T1000 (cell line): ENCODE results near the gene SPECC1L.
A peak's percentile ranks its signal among the peaks of the same experiment; 100 is the strongest.
"Not testable (repeated sequence)": the region's sequence is repeated elsewhere in the genome, so short reads cannot be mapped to it uniquely, and the experiment has no call there.

Experiments used
- DNase-seq: peaks from one replicate; lab custom pipeline; 2025; ENCODE audit warnings: mixed read lengths; lab: John Stamatoyannopoulos, UW

Gene SPECC1L, protein sequence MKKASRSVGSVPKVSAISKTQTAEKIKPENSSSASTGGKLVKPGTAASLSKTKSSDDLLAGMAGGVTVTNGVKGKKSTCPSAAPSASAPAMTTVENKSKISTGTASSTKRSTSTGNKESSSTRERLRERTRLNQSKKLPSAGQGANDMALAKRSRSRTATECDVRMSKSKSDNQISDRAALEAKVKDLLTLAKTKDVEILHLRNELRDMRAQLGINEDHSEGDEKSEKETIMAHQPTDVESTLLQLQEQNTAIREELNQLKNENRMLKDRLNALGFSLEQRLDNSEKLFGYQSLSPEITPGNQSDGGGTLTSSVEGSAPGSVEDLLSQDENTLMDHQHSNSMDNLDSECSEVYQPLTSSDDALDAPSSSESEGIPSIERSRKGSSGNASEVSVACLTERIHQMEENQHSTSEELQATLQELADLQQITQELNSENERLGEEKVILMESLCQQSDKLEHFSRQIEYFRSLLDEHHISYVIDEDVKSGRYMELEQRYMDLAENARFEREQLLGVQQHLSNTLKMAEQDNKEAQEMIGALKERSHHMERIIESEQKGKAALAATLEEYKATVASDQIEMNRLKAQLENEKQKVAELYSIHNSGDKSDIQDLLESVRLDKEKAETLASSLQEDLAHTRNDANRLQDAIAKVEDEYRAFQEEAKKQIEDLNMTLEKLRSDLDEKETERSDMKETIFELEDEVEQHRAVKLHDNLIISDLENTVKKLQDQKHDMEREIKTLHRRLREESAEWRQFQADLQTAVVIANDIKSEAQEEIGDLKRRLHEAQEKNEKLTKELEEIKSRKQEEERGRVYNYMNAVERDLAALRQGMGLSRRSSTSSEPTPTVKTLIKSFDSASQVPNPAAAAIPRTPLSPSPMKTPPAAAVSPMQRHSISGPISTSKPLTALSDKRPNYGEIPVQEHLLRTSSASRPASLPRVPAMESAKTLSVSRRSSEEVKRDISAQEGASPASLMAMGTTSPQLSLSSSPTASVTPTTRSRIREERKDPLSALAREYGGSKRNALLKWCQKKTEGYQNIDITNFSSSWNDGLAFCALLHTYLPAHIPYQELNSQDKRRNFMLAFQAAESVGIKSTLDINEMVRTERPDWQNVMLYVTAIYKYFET

DNA sequence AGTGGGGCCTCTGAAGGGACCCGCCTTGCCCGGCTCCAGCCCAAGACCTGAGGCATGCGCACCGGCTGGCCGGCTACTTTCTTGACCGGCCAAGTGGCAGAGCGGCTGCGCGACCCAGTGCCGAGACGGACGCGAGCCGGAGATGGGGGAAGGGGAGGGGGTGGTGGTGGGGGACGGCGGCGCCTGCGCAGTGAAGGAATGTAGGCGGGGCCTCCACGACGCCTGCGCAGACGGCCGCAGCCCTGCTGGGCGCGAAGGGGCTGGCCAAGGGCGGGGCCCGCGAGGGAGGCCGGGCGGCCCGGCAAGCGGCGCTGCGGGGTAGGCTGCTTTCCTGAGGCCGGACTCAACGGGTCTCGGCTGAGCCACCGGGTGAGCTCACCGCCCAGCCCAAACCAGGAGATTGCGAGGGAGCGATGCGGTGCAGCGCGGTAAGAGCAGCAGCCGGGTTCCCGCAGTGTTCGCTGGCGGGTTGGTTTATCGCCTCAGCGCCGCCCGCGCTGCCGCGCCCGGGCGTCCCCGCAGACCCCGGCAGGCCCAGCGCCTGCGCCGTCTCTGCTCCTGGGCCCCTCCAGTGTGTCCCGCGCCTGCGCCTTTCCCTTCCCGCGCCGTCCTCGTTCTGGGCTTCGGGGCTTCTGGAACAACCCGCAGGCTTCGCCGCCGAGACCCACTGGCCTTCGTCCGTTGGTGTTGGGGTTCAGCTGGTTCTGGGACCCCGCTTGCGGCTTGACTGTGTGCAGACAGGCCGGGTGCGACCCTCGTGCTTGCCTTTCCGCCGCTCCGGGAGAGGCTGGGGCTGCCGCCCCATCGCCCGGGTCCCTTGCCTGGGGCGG is at the start of gene SPECC1L:
TSS of gene SPECC1L (plus strand) at position 276 of the 830 bp plus-strand sequence. CDS start 31,401 bp downstream, outside the sequence.
- peak; percentile 91 for DNase-seq

GRCh38 chr22:24224468-24224867 is 46.2 kb upstream of the SPECC1L start:
- DNase-seq, result no peak

GRCh38 chr22:24225044-24225601 is 45.5 kb upstream of the SPECC1L start:
- no peak for DNase-seq

- no peak for DNase-seq
Observed at GRCh38 chr22:24225951-24226350, 44.7 kb upstream of the SPECC1L start.

DNA sequence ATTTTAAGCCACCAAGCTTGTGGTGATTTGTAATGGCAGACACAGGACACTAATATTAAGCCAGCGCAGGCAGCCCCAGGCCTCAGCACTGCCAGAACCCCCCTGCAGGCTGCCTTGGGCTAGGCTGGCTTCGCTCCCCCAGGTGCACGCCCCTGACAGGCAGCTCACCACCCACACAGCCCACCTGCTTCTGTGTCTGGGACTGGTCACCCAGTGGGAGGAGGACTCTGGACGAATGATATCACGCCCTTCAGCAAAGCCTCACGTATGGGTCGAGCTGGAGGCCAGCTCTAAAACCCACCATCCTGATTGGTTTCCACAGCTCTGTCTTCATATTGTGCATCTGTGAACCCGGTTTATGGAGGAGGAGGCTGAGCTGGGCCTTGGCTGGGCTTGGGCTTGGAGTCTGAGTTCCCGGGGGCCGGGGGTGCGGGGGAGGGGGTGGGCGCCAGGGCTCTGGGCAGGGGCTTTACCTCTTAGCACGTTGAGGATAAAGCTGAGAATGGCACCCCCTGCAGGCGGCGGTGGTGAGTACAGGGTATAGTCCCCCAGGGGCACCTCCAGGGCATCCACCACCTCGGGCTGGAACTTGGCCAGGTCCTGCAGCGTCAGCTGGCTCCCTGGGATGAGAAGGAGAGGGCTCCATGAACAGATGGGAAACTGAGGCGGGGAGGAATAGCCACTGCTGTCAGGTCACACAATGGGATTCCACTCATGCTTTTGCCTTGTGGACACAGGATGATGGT is 39.5 kb upstream of the SPECC1L start:
- DNase-seq, result no peak

DNA sequence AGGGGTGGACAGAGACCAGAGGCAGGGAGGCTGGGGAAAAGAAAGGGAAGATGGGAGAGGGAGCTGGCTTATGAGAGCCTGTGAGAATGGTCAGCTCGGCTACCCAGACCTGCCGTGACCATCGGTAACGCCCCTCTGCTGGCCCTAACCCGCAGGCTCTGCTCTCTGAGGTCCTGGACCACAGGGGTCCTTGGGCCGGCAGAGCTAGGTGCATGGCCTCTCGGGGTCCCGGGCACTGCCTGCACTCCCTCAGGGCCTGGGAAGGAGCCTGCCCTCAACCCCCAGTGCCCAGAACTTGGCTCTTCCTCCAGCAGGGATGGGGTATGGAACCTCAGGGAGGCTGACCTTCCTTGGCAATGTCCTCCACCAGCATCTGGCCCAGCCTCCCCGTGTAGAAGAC is 38.9 kb upstream of the SPECC1L start:
- DNase-seq, result no peak

DNA sequence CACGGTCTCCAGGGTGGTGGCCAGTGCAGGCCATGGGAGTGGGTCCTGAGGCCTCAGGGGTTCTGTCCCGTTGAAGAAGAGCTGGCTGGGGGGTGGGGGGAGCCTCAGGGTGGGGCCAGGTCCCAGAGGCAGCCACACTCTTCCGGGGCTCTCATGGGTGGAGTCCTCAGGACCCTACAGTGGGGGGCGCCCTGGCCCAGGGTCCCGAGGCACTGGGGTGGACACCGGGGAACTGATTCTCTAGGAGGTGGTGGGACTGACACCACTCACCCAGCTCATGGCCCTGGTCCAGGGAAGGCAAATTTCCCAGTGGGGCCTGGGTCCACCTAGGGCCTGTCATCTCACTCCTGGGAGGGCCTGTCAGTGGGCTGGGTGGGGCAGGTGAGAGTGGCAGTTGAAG is 38.5 kb upstream of the SPECC1L start:
- DNase-seq, result no peak

DNA sequence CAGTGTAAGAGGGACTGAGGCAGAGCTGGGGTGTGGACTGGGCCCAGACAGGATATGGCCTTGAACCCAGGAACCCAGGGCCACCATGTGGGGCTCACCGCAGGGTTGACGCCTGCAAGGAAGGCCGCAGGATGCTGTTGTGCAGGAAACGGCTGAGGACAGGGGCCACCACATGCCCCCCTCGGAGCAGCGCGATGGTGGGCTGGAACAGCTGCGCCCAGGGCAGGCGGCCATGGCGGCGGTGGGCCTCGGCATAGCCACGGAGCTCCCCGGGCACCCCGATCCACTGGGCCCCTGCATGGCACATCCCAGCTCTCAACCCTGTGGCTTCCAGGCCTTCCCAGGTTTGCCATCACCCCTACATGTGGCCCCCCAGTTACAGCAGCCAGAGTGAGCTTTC is 37.9 kb upstream of the SPECC1L start:
- no peak for DNase-seq

GRCh38 chr22:24233235-24233634 is 37.4 kb upstream of the SPECC1L start:
- DNase-seq, result no peak

- no peak for DNase-seq
Observed at GRCh38 chr22:24233816-24234215, 36.8 kb upstream of the SPECC1L start.

- DNase-seq, result no peak
Observed at GRCh38 chr22:24235315-24235714, 35.3 kb upstream of the SPECC1L start.

DNA sequence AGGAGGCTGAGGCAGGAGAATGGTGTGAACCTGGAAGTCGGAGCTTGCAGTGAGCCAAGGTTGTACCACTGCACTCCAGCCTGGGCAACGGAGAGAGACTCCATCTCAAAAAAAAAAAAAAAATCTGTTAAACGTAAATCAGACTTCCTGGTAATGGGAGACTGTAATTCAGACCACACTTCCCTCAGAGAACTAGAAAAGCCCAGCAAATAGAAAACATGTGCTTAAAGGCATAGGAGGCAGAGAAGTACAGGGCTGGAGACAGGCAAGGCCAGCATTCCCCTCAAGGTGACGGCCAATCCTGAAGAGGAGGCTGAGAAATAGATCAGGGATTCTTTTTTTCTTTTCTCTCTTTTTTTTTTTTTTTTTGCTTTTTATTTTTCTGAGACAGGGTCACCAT is 34.0 kb upstream of the SPECC1L start:
- DNase-seq, result no peak

- DNase-seq, result not testable (repeated sequence)
Observed at GRCh38 chr22:24238101-24238694, 32.4 kb upstream of the SPECC1L start.

- DNase-seq, result no peak
Observed at GRCh38 chr22:24240381-24240780, 30.2 kb upstream of the SPECC1L start.

DNA sequence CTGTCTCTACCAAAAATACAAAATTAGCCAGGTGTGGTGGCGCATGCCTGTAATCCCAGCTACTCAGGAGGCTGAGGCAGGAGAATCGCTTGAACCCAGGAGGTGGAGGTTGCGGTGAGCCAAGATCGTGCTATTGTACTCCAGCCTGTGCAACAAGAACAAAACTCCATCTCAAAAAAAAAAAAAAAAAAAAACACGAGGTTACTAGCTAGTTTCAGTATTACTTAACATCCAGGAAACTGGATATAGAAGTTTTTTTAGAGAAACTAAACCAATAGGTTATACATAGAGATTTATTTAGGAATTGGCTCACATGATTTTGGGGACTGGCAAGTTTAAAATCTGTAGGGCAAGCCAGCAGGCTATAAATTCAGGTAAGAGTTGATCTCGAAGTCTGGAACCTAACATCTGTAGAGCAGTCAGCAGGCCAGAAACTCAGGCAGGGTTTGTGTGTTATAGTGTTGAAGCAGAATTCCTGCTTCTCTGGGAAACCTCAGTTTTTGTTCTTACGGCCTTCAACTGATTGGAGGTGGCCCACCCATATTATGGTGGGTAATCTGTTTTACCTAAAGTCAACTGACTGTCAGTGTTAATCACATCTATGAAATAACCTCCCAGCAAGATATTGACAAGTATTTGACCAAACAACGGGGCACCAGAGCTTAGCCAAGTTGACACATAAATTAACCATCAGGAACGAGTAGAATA is 29.5 kb upstream of the SPECC1L start:
- DNase-seq, result not testable (repeated sequence)

GRCh38 chr22:24243417-24243816 is 27.2 kb upstream of the SPECC1L start:
- DNase-seq, result not testable (repeated sequence)

- DNase-seq, result no peak
Observed at GRCh38 chr22:24244144-24244787, 26.4 kb upstream of the SPECC1L start.

DNA sequence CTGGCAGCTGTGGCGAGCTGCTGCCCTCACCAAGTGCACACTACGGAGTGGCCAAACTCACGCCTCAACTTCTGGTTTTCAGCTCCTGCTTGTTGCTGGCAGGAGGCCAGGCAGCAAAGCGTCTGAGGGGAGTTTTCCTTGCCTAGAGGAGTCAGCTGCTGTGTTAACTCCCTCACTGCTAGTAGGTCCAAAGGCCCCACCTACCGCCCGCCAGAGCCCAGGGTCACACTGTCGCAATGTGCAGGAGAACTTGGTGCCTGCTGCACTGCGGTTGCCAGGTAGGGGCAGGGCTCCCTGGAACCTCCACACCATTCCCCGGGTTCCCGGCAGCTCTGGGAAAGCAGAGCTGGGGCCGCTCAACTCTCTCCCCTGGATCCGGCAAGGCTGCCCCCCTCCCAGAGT is 25.6 kb upstream of the SPECC1L start, which contains the start of gene GGT5:
TSS of gene GGT5 (minus strand) at position 53 of the 402 bp plus-strand sequence. CDS start 357 bp downstream, outside the sequence.
- not testable (repeated sequence) for DNase-seq
